Measurements from ENCODE around the gene SHLD1.
"Not testable (repeated sequence)": the region's sequence is repeated elsewhere in the genome, so short reads cannot be mapped to it uniquely, and the experiment has no call there.

The SHLD1 gene

DNA sequence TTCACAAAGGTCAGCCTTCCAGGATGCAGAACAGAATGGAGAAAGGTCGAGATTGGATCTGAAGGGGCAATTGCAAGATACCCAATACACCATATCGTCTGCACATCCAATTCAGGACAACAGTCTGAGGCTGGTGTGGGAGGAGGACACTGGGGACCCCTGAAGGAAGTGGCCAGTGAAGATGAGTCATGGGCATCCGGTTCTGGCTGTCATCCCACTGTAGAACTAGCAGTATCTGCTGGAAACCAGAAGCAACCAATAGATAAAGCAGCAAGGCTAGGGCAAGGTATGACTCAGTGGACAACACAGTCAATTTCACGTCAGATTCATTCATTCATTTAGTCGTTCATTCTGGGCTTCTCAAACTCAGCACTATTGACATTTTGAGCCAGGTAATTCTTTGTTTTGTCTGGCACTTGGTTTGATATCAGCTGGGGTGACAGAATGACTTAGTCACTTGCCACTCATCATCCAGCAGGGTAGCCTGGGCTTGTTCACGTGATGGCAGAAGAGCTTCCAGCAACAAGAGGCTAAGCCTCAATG, 30.3 kb upstream of the SHLD1 start:
- no peak for ATAC-seq (ENCODE audit: insufficient read depth, low read depth)
- H3K27ac ChIP-seq (ENCODE audit: low read length) = no peak overlapping the region
- H3K27me3 ChIP-seq (ENCODE audit: insufficient read depth, low read length, poor library complexity) = peaks cover 11% of the 10 kb centered on the region
- no peak for DNase-seq
- no peaks in the 10 kb centered on the region for H4K20me1 ChIP-seq (ENCODE audit: insufficient read depth, low read length)
- H3K79me2 ChIP-seq (ENCODE audit: insufficient read depth, low read length) = no peaks in the 10 kb centered on the region
- H3K9me3 ChIP-seq (ENCODE audit: insufficient read depth, low read length, severe bottlenecking) = no peaks in the 10 kb centered on the region
- no peaks in the 10 kb centered on the region for H3K4me1 ChIP-seq (ENCODE audit: insufficient read depth, low read length)
- H2AFZ ChIP-seq (ENCODE audit: low read depth, low read length) = no peak overlapping the region
- no peak for TF ChIP-seq EZH2 (IDR thresholded peaks at IDR 0.05; ENCODE audit: borderline replicate concordance, low read depth, low read length, severe bottlenecking)
- TF ChIP-seq, protein P1, sequence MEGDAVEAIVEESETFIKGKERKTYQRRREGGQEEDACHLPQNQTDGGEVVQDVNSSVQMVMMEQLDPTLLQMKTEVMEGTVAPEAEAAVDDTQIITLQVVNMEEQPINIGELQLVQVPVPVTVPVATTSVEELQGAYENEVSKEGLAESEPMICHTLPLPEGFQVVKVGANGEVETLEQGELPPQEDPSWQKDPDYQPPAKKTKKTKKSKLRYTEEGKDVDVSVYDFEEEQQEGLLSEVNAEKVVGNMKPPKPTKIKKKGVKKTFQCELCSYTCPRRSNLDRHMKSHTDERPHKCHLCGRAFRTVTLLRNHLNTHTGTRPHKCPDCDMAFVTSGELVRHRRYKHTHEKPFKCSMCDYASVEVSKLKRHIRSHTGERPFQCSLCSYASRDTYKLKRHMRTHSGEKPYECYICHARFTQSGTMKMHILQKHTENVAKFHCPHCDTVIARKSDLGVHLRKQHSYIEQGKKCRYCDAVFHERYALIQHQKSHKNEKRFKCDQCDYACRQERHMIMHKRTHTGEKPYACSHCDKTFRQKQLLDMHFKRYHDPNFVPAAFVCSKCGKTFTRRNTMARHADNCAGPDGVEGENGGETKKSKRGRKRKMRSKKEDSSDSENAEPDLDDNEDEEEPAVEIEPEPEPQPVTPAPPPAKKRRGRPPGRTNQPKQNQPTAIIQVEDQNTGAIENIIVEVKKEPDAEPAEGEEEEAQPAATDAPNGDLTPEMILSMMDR (IDR thresholded peaks at IDR 0.05; ENCODE audit: borderline replicate concordance, extremely low read depth, low read length, poor library complexity, severe bottlenecking) = no peak
- H3K9ac ChIP-seq (ENCODE audit: low read depth, low read length) = no peak overlapping the region
- no peak overlapping the region for H3K4me2 ChIP-seq (ENCODE audit: insufficient read depth, low read length)
- H3K36me3 ChIP-seq (ENCODE audit: insufficient read depth, low read length) = no peaks in the 10 kb centered on the region
- no peak overlapping the region for H3K4me3 ChIP-seq (ENCODE audit: low read depth in 1 of 2, low read length in 2 of 2)

DNA sequence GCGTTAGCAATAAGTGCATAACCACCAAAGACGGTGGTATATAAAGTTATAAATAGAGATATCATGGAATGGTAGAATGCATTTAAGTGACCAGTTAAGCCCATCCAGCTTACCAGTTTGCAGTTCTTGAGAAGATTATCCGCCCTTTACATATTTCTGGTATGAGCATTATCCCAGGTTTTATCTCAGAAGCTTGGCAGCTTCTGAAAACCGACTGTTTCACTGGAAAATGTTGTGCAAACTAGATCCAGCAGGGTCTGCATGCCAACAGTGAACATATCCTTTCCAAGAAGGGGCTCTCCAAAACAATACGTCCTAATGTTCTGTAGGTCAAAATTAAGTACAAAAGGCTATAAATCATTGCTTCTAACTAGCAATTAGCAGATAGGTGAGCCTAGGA, 29.5 kb upstream of the SHLD1 start:
- Histone ChIP-seq H3K27ac (ENCODE audit: low read length) (no peak overlapping the region), H3K79me2 (ENCODE audit: insufficient read depth, low read length) (no peaks in the 10 kb centered on the region), H3K9ac (ENCODE audit: low read depth, low read length) (no peak overlapping the region), H3K27me3 (ENCODE audit: insufficient read depth, low read length, poor library complexity) (peaks cover 11% of the 10 kb centered on the region), H3K4me3 (ENCODE audit: low read depth in 1 of 2, low read length in 2 of 2) (no peak overlapping the region), H3K36me3 (ENCODE audit: insufficient read depth, low read length) (no peaks in the 10 kb centered on the region), H2AFZ (ENCODE audit: low read depth, low read length) (no peak overlapping the region), H4K20me1 (ENCODE audit: insufficient read depth, low read length) (no peaks in the 10 kb centered on the region), H3K9me3 (ENCODE audit: insufficient read depth, low read length, severe bottlenecking) (no peaks in the 10 kb centered on the region), H3K4me2 (ENCODE audit: insufficient read depth, low read length) (no peak overlapping the region), H3K4me1 (ENCODE audit: insufficient read depth, low read length) (no peaks in the 10 kb centered on the region)
- DNase-seq (no peak), ATAC-seq (ENCODE audit: insufficient read depth, low read depth) (no peak)
- no peak for TF ChIP-seq EZH2 (IDR thresholded peaks at IDR 0.05; ENCODE audit: borderline replicate concordance, low read depth, low read length, severe bottlenecking)
- TF ChIP-seq, protein P1 (IDR thresholded peaks at IDR 0.05; ENCODE audit: borderline replicate concordance, extremely low read depth, low read length, poor library complexity, severe bottlenecking) = no peak

DNA sequence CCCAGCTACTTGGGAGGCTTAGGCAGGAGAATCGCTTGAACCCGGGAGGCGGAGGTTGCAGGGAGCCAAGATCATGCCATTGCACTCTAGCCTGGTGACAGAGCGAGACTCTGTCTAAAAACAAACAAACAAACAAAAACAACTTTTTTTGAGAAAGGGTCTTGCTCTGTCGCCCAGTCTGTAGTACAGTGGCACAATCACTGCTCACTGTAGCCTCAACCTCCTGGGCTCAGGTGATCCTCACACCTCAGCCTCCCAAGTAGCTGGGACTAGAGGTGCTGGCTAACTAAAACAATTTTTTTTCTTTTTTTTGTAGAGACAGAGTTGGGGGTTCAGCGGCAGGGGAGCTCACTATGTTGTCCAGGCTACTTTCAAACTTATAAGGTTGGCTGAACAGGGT, 28.8 kb upstream of the SHLD1 start:
- H3K4me1 ChIP-seq (ENCODE audit: insufficient read depth, low read length); H3K79me2 ChIP-seq (ENCODE audit: insufficient read depth, low read length); DNase-seq; ATAC-seq (ENCODE audit: insufficient read depth, low read depth); H3K4me3 ChIP-seq (ENCODE audit: low read depth in 1 of 2, low read length in 2 of 2); H4K20me1 ChIP-seq (ENCODE audit: insufficient read depth, low read length); H3K9me3 ChIP-seq (ENCODE audit: insufficient read depth, low read length, severe bottlenecking); H3K36me3 ChIP-seq (ENCODE audit: insufficient read depth, low read length); H3K27ac ChIP-seq (ENCODE audit: low read length); H3K4me2 ChIP-seq (ENCODE audit: insufficient read depth, low read length); H3K9ac ChIP-seq (ENCODE audit: low read depth, low read length); H2AFZ ChIP-seq (ENCODE audit: low read depth, low read length): not testable (repeated sequence)
- H3K27me3 ChIP-seq (ENCODE audit: insufficient read depth, low read length, poor library complexity) = peaks cover 11% of the 10 kb centered on the region

DNA sequence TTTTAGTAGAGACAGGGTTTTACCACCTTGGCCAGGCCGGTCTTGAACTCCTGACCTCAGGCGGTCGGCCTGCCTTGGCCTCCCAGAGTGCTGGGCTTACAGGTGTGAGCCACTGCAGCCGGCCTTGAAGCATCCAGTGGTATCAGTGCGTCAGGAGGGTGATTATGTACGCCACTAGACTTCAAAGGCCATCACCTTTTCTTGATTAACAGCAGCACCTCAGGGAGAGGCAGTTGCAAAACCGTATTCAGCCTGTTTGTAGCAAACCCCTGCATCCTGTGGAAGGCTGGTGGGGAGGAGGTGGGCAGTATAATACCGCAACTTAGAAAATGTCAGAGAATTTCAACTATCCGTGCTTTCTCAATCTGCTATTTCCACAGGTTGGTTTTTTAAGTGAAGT, 27.3 kb upstream of the SHLD1 start:
- TF ChIP-seq EZH2 (IDR thresholded peaks at IDR 0.05; ENCODE audit: borderline replicate concordance, low read depth, low read length, severe bottlenecking) = no peak
- TF ChIP-seq, protein P1 (IDR thresholded peaks at IDR 0.05; ENCODE audit: borderline replicate concordance, extremely low read depth, low read length, poor library complexity, severe bottlenecking) = no peak
- Histone ChIP-seq H3K27ac (ENCODE audit: low read length) (no peak overlapping the region), H2AFZ (ENCODE audit: low read depth, low read length) (no peak overlapping the region), H3K4me2 (ENCODE audit: insufficient read depth, low read length) (no peak overlapping the region), H3K4me1 (ENCODE audit: insufficient read depth, low read length) (no peaks in the 10 kb centered on the region), H3K36me3 (ENCODE audit: insufficient read depth, low read length) (no peaks in the 10 kb centered on the region), H3K9ac (ENCODE audit: low read depth, low read length) (no peak overlapping the region), H3K79me2 (ENCODE audit: insufficient read depth, low read length) (no peaks in the 10 kb centered on the region), H3K27me3 (ENCODE audit: insufficient read depth, low read length, poor library complexity) (peaks cover 15% of the 10 kb centered on the region), H3K9me3 (ENCODE audit: insufficient read depth, low read length, severe bottlenecking) (peaks cover 4% of the 10 kb centered on the region), H4K20me1 (ENCODE audit: insufficient read depth, low read length) (no peaks in the 10 kb centered on the region), H3K4me3 (ENCODE audit: low read depth in 1 of 2, low read length in 2 of 2) (no peak overlapping the region)
- ATAC-seq (ENCODE audit: insufficient read depth, low read depth) (no peak), DNase-seq (no peak)

DNA sequence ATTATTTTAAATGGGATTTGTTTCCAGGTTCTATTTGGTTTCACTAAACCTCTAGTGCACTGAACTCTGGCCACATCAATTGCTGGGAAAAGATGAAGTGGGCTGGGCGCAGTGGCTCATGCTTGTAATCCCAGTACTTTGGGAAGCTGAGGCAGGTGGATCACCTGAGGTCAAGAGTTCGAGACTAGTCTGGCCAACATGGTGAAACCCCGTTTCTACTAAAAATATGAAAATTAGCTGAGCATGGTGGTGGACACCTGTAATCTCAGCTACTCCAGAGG, 25.1 kb upstream of the SHLD1 start:
- ATAC-seq (ENCODE audit: insufficient read depth, low read depth); H3K4me2 ChIP-seq (ENCODE audit: insufficient read depth, low read length); H2AFZ ChIP-seq (ENCODE audit: low read depth, low read length); H3K4me1 ChIP-seq (ENCODE audit: insufficient read depth, low read length); H3K27me3 ChIP-seq (ENCODE audit: insufficient read depth, low read length, poor library complexity); H3K9ac ChIP-seq (ENCODE audit: low read depth, low read length); H3K9me3 ChIP-seq (ENCODE audit: insufficient read depth, low read length, severe bottlenecking); H3K27ac ChIP-seq (ENCODE audit: low read length); H3K79me2 ChIP-seq (ENCODE audit: insufficient read depth, low read length); DNase-seq; H3K36me3 ChIP-seq (ENCODE audit: insufficient read depth, low read length); H3K4me3 ChIP-seq (ENCODE audit: low read depth in 1 of 2, low read length in 2 of 2); H4K20me1 ChIP-seq (ENCODE audit: insufficient read depth, low read length): not testable (repeated sequence)

Data from DND-41 (cell line).